Measurements from ENCODE around the gene SREBF2.

The SREBF2 gene

DNA sequence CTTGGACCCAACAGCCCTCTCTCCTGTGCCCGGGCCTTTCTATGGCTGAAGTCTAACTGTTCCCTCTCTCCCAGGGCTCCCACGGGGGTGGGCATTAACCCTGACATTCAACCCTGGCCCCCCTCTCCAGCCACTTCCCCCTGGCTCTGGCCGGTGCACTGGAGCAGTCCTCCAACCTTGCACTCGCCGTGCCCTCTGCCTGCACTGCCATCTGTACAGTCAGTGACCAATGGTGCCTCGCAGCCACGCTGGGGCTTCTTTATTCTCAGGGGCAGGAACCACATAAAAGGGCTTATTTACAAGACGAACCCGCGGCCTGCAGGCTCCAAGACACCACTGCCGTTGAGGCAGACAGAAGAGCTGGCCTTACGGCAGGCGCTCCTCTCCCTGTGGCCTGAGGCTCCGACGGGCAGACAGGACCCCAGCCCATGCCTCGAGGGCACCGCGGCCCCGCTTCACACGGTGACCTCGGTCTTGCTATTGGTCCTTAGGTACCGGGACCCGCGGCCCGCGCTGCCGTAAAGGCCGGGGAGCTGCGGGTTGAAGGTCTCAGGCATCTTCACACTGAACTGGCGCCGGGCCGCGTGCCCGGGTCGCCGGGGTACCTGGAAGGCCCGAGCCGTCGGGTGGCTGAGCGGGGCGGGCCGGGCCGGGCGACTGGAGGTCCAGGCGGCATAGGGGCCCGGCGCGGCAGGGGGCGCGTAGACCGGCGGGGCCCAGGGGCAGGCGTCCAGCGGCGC is 76.6 kb downstream of the SREBF2 start:
- DNase-seq, result no peak

DNA sequence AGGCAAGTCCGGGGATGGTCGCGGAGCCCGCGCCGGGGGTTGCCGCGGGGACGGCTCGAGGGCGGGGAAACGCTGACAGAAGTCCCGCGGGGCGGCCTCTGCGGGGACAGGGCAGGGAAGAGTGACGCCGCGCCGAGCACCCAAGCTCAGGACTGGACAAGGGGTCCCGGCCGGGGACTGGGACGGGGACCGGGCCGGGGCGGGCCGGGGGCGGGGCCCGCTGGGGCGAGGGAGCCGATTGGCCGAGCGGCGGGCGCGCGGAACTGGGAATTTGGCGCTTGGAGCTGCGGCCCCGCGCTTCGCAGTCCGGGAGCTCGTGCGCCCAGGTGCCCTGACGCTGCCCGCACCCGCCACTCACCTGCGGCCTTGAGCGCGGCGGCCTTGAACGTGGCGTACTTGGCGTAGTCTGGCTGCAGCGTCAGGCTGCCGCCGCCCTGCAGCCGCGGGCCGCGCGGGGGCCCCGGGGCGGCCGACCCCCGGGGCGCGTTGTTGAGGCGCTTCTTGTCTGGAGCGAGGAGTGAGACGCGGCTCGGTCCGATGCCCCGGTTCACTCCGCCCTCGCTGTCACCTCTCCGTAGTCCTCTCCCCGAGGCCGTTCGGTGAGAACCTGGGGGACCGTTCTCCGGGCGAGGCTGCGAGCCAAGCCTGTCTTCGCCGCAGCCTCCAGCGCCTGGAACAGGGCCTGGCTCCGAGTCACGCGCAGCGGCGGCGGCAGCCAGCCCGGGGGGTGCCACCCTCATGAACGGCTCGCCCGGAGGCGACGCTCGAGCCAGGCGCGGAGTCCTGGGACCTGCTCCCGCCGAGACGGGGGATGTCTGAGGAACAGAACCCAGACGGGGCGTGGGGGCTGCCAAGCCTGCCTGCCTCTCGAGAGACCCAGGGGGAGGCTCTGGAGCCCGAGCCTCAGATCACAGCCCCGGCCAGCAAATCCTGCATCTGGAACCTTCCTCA is 77.4 kb downstream of the SREBF2 start:
- DNase-seq, result no peak

DNA sequence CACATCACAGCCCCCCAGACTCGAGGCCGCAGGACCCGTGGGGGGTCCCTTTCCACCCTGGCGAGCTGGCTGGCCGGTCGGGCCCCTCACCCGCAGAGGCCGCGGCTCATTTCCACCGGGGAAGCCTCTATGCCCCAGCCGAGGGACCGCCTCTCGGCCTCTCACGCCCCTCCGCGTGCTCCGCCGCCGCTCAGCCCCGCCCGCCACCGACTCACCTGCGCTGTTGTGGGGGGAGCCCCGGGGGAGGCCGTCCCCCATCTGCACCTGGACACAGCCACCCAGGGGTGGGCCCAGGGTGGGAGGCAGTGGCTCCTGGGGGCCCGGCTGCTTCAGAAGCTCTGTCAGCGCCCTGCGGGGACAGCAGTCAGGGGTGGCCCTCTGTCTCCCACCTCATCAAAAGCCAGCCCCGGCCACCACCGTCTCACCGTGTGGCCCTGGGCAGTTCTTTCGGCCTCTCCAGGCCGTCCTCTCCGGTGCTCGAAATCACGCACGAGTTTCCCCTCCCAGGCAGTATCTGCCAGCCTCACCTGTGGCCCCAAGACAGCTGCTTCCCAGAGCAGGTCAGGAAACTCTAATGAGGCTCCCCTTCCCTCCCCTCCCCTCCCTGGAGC is 78.2 kb downstream of the SREBF2 start:
- DNase-seq, result no peak

DNA sequence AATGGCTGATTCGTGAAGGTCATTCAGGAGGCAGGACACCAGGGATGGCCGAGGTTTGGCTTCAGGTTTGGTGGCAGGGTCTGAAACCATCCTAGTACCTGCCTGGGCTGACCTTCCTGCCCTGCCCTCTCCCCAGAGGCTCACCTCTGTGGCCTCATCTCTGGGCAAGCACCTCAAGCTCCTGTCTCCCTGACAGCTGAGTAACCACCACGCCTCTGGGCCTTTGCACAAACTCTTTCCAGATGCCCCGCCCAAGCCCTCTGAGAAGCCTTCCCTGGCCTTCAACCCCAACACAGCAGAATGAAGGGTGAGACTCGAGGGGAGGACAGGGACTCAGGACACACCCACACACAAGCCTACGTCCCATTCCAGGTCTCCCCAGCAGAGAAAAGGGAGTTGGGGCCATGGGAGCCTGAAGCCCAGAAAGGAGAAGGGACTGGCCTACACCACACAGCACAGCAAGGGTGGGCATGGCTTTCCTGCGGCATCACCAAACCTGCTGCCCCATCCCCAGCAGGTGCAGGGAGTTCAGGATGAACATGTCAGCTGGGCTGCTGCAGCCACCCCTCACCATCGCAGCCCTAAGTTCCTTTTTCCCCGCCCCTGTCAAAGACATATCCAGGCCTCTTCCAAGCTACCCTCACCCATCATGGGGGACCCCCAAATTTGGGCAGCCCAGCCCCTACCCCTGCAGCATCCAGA is 79.6 kb downstream of the SREBF2 start:
- DNase-seq, result no peak

DNA sequence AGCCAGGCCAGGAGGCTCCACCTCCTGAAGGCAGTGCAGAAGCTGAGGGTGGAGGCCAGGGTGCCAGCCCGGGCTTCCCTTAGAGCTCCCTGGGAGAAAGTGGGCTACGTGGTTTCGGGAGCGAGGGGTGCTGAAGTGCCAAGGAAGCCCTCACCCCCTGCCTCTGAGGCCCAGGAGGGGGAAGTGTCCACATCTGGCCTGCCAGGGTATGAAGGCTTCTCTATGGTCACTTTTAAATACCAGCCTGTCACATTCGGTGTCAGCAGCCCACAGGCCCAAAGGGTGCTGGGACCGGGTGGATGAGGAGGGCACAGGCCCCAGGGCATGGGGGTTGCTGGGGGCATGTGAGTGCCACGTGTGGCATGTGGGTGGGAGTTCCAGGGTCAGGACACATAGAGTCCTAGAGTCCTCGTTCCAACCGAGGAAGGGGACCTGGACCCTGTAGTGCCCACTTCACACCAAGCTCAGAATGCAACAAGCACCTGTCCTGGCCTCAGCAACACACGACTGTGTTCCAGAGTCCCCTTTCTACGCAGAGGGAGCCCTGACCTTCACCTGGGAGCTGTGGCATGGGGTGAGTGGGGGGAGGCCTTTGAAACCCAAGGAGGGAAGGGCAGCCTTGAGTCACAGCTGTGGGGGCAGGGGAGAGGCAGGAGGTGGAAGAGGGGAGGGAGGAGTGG is 80.3 kb downstream of the SREBF2 start:
- DNase-seq, result no peak

DNA sequence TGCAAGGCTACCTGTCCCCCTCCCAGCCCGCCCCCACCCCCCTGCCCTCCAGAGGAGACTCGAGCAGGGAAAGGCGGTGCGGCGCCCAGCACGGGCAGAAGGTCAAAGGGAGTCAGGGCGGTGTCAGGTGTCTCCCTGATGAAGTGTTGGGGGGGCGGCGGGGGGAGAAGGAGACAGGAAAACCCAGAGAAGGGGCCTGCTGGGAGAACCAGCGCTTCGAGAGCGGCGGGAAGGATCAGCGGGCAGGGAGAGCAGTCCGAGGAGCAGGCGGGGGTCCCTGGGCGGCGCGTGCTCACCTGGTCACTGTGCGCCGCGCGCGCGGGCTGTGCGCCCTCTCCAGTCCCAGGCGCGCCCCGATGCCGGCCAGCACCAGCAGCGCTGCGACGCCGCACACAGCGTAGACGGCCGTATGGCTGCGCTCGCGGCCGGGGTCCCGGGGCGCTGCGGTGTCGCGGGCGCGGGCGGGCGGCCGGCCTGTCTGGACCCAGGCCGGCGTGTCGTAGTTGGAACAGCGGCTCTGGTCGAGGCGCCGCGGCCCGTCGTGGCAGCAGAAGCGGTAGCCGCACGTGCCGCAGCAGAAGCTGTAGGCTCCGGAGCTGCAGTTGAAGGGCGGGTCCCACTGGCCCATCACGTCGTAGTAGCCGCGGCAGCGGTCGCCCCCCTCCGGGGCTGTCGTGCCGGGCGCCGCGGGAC is 81.1 kb downstream of the SREBF2 start:
- no peak for DNase-seq

DNA sequence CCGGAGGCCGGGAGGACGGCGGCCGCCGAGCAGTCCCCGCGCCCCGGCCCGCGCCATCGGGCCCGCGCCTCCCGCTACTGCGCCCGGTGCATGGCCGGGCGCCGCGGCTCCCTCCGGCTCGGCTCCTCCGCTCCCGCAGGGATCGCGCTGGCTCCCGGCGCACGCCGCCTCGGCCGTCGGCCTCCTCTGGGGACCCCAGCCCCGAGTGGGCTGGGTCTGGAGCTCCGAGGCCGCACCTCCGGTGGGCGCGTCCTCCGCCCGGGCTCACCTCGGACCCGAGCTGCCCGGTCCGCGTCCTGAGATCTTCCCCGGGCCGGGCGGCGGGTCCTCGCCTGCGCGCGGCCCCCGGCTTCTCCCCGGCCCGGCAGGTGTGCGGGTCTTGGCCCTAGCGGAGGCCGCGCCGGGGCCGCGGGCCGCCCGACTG is 81.7 kb downstream of the SREBF2 start:
- no peak for DNase-seq

DNA sequence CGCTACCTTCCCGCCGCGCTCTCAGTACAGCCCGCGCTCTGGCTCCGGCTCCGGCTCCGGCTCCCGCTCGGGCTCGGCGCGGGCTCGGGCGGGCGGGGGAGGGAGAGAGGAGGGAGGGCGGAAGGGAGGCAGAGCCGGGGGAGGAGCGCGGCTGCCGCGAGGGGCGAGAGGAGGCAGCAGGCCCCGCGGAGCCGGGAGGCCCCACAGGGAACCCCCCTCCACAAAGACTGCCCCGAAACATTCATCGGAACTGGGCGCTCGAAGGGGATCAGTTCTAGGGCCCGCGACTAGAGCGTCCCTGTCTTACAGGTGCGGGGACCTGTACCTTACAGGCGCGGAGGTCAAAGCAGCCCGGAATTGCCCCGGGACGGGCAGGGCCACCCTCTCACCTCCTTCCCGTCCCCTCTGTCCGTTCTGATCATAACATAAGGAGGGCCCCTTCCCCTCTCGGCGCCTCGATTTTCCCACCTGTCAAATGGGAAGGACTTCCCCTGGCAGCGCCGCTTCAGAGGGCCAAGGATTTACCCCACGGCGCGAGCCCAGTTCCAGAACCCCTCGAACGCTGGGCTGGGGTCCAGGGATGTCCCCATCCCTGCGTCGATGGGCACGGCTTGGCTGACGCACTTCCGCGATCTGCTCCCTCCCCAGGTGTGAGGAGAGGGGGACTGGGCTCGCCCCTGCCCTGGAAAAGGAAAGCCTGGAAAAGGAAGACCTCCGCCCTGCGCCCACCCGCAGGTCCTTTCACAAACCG is 82.3 kb downstream of the SREBF2 start, which contains the start of gene SHISA8:
TSS of gene SHISA8 (minus strand) at position 40 of the 751 bp plus-strand sequence. CDS start 407 bp downstream, outside the sequence.
- DNase-seq, result peak in 1 of 2 experiments; percentile 17

DNA sequence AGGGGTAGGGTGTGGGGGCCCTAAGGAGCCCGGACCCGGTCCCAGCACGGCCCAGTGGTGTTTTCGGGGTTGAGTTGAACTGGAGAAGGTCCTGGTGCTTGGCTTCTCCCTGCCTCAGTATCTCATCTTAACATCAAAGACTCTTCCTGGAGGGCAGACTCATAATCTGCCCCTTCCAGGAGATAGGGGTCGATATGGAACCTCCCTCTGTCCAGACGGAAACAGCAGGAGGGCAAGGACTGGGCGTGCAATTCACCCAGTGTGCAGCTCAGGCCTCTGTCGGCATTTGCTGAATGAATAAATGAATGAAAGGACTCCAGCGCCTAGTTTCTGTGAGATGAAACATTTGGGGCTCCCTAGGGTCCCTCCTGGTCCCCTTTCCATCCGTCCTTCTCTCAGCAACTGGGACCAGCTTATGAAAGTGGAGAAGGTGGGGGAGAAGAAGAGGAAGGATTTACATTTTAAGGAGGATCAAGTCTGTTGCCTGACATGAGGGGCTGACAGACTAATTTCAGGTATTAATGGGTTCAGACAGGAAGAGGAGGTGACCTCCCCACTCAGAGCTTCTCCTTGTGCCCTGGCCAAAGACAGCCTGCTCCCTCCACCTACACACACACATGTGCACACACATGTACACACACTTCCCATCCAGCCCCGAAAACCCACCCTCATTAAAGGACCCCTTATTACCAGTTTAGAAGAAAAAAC is 83.0 kb downstream of the SREBF2 start:
- no peak for DNase-seq

DNA sequence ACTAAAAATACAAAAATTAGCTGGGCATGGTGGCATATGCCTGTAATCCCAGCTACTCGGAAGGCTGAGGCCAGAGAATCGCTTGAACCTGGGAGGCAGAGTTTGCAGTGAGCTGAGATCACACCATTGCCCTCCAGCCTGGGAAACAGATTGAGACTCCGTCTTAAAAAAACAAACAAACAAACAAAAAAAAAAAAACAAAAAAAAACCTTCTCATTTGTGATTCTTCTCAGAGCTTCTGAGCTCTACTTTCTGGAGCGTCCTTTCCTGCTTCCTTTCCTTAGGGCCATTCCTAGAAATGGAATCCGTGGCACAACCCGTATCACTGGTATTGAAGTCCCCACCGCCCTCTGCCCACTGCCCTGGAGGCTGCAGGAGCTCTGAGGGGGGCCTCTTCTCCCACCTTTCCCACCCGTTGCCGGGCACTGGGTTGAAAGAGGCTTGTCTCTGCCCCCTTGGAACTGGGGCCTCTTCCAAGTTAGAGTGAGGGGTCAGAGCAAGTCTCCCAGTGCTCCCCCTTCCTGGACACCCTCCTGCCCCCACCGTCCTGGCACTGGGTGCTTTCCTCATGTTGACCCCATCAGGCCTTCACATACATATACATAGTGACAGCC is 83.9 kb downstream of the SREBF2 start:
- DNase-seq, result no peak

DNA sequence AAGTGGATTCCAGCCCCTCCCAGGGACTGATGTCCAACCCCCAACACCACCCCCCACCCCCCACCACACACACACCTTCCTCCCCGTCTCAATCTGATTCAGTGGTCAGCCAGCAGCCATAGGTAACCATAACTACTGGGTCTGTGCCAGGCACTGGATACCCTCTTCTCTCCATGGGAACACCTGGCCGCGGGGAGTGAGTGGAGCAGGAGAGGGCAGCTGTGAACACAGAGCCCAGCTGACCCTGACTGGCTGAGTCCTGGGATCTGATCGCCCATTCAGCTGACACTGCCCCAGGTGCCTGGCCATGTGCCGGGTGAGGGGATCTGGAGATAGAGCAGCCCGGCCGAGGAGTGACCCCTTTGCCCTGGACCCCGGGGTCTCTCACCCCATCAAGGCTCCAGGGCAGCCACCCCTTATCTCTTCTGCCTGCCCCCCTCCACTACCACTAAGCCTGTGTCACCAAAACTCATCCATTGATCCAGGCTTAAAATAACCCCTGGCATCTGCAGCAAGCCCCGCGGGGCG is 84.5 kb downstream of the SREBF2 start:
- no peak for DNase-seq

DNA sequence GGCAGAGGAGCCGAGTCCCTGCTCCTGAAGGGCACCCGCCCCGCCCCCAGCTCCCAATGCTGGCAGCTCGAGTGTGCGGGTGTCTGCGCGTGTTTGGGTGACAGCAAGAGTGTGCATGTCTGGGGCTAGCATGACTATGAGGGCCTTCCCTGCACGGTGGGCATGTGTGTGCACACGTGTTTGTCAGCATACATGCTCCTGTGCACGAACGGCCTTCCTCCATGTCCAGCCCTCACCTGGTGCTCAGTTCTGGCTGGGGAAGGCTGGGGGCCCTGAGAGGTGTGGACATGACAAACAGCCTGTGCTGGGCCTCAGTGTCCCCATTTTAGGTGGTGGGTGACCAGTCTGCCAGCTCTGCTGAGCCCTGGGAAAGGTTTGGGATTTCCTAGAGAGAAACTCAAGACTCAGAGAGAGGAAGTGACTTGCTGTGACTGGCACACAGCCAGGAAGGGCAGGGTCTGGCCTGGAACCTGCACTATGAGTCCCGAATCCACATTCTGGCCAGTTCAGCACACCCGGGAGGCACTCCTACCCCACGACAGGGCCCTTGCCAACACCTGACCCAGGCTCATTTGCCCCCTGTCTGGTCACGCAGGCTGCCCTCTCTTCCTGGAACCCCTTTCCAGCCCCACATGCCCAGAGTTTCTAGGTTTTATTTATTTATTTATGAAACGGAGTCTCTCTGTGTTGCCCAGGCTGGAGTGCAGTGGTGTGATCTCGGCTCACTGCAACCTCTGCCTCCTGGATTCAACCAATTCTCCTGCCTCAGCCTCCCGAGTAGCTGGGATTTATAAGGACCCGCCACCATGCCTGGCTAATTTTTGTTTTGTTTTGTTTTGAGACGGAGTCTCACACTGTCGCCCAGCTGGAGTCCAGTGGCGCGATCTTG is 85.2 kb downstream of the SREBF2 start:
- DNase-seq, result no peak

DNA sequence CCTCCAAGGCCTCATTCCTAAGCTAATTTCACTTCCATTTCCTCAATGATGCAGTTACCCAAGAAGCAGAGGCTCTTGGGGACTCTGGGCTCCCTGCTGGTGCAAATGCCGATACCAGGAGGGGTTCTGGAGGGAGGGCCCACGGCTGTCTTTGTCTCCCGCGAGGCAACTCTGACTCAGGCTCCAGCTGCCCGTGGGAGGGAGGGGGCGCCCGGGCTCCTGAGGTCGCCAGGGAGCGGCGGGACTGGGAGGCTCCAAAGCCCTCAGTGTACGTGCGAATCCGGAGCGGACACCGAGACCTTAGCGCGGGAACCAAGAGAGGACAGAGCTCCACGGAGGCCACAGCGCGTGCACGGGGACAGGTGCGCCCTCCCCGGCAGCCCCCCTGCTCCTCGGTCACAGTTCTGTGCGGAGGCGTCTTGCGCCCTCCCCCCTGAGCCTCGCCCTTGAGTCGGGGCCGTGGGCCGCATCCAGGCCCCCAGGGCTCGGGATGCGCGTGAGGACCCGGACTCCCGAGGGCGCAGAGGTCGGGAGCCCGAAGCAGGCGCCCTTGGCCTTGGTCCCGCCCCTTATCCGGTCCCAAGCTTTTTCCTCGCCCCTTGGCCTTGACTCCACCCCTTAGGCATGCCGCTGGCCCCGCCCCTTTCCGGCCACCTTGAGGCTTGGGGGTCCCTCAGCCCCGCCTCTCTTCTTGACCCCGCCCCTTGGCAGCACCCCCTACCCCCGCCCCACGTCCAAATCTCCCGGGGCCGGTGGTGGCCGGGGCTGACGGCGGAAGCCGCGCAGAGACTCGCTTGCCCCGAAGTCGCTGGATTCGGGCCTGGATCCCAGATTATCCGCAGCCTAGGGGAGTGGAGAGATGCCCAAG is 86.7 kb downstream of the SREBF2 start:
- DNase-seq, result peak in 1 of 2 experiments; percentile 18

DNA sequence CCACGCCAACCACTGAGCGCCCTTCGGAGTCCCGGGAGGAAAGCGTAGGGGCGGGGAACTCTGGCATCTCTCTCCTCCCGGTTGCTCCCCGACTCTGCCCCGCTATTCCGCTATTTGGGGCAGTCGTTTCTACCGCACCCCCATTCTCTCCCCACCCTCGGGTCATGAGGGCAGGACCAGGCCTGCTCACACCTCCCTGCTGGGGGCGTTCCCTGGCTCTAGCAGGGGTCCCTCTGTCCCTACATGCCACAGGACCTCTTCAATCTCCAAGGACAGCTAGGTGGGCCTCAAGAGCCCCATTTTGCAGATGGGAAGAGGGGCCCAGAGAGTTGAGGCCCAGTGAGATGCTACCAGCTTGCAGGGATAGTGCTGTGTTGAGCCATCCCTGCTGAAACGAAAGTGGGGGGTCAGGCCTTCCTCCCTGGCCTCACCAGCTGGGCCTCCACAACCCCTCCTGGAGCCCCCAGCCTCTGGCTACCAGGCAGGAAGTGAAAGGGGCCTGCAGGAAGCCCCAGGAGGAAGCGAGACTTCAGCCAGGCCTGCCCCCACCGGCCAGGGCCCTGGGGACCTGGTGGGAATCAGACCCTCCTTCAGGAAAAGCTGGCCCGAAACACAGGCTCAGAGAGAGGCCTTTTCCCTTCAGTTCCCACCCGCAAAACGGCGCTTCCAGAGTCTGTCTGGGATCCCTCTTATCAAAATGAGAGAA is 87.5 kb downstream of the SREBF2 start:
- DNase-seq, result no peak

DNA sequence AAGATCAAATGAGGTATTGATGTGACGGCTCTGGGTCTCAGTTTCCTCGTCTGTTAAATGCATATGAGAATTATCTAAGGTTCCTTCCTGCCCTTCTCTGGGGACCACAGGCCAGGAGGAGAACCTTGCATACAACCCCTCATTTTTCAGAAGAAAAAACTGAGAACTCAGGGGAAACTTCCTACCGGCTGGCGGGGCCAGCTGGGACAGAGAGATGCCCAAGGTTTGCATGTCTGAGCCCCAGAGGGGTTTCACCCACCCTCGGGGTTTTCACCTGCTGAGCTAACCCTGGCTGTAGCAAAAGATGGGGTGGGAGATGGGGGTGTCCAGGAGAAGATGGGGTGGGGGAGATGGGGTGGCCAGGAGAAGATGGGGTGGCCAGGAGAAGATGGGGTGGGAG is 89.4 kb downstream of the SREBF2 start:
- no peak for DNase-seq

DNA sequence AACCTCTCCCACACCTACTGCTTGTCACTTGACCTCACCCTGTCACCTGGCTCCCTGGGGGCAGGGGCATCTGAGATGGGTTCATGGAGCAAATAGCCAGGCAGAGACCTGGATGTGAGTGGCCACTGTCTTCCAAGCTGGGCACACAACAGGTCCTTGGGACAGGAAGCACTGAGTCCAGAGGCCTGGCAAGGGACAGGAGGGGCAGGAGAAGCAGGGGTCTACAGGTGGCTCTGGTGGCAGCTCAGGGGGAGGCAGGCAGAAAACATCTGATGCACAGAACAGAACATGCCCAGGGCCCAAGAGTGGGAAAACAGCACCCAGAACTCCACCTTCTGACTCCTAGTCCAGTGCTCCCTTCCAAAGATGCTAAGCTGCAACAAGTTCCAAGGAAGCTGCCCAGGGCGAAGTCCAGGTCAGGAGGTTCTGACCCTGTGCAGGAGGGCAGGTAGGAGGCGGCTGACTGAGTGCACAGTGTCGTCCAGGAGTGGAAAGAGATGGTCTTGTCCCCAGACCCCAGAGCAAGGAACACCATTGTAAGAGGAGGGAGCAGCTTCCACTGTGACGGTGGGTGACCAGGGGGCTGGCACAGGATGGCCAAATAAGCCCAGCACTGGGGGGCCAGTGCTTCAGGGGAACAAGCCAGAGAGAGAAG is 90.2 kb downstream of the SREBF2 start:
- no peak for DNase-seq
